OCI-LY7 (cell line): ENCODE results near the gene LHX4. TPM values are rescaled to one million over a fixed set of nuclear protein-coding genes. Genes with fewer than 3 reads are reported as not detected.

Experiments
- BruUV-seq: library from RNA; stranded (reverse); fragments of 400-500 nt; replicated peaks from 2 replicates; lab custom pipeline; 2021; lab: Mats Ljungman, UMichigan
- CTCF ChIA-PET: fragments of 300-600 bp; sonication (Branson Sonifier 250); formaldehyde crosslinking; loops from one replicate; lab custom pipeline; 2022; ENCODE audit warnings: antibody characterized with exemption; ENCODE audit not compliant: unreplicated experiment; lab: Charles Lee
- POLR2A ChIA-PET: fragments of 300-600 bp; sonication (Branson Sonifier 250); formaldehyde crosslinking; loops from one replicate; lab custom pipeline; 2022; ENCODE audit warnings: antibody characterized with exemption; lab: Charles Lee
- DNase-seq: peaks from one replicate; pipeline ENCODE4 v3.0.0-alpha.2; 2015; ENCODE audit warnings: low spot score
- H2AFZ ChIP-seq: fragments of 200-600 bp; sonication (generic), shearing (Covaris generic); 2 replicates; pipeline ENCODE4 v1.6.1; 2014; ENCODE audit warnings: mild to moderate bottlenecking, antibody characterized with exemption, low read length, moderate library complexity
- H3K27ac ChIP-seq: fragments of 200-600 bp; sonication (generic); 2 replicates; pipeline ENCODE4 v1.5.1; 2014; ENCODE audit warnings: mixed run types, low read depth, mild to moderate bottlenecking, moderate library complexity, low read length, inconsistent platforms; ENCODE audit not compliant: poor library complexity, severe bottlenecking
- H3K36me3 ChIP-seq: fragments of 200-600 bp; sonication (generic); 2 replicates; pipeline ENCODE4 v1.6.1; 2014; ENCODE audit warnings: mild to moderate bottlenecking, antibody characterized with exemption, low read length, moderate library complexity, mixed read lengths; ENCODE audit not compliant: insufficient read depth
- H3K4me1 ChIP-seq: fragments of 200-600 bp; sonication (generic); 2 replicates; pipeline ENCODE4 v1.5.1; 2014; ENCODE audit warnings: mild to moderate bottlenecking, low read length; ENCODE audit not compliant: insufficient read depth, poor library complexity, severe bottlenecking
- H3K4me2 ChIP-seq: fragments of 200-600 bp; sonication (generic); 2 replicates; pipeline ENCODE4 v1.6.1; 2014; ENCODE audit warnings: mild to moderate bottlenecking, low read length
- H3K4me3 ChIP-seq: fragments of 200-600 bp; sonication (generic); 2 replicates; pipeline ENCODE4 v1.5.1; 2014; ENCODE audit warnings: mild to moderate bottlenecking, low read depth, low read length; ENCODE audit not compliant: poor library complexity, severe bottlenecking
- H3K79me2 ChIP-seq: fragments of 200-600 bp; sonication (generic); 2 replicates; pipeline ENCODE4 v1.6.1; 2016; ENCODE audit warnings: low read depth, mild to moderate bottlenecking, low read length, moderate library complexity, mixed read lengths; ENCODE audit not compliant: insufficient read depth
- H3K9me2 ChIP-seq: fragments of 200-600 bp; sonication (generic); 2 replicates; pipeline ENCODE4 v1.6.1; 2016; ENCODE audit warnings: mild to moderate bottlenecking, low read length, mixed read lengths; ENCODE audit not compliant: insufficient read depth
- H3K9me3 ChIP-seq: fragments of 200-600 bp; sonication (generic); 2 replicates; pipeline ENCODE4 v1.6.1; 2014; ENCODE audit warnings: mild to moderate bottlenecking, mixed run types, low read length, mixed read lengths
- H4K20me1 ChIP-seq: fragments of 200-600 bp; sonication (generic); 2 replicates; pipeline ENCODE4 v1.6.1; 2014; ENCODE audit warnings: mild to moderate bottlenecking, antibody characterized with exemption, low read length, moderate library complexity, mixed read lengths; ENCODE audit not compliant: insufficient read depth
- CTCF ChIP-seq: fragments of 200-600 bp; sonication (generic); conservative IDR thresholded peaks from 2 replicates; pipeline ENCODE4 v1.5.1; 2014; ENCODE audit warnings: mild to moderate bottlenecking, antibody characterized with exemption, low read length, moderate library complexity, mixed read lengths
- EZH2phosphoT487 ChIP-seq: fragments of 200-600 bp; sonication (generic); IDR thresholded peaks from 2 replicates; pipeline ENCODE4 v1.6.1; 2018; ENCODE audit warnings: low read depth, borderline replicate concordance, mild to moderate bottlenecking, mixed run types, antibody characterized with exemption, low read length, moderate library complexity, mixed read lengths
- intact Hi-C: fragments of 100-400 bp; cut with micrococcal nuclease; formaldehyde crosslinking; loops from one replicate; pipeline ENCODE4 v1.10.0; 2022; ENCODE audit not compliant: unreplicated experiment
- total RNA-seq, 2 experiments: library from RNA; depleted of rRNA in 1 of 2; stranded (reverse); fragments of >200 nt in 1 of 2; shearing (Covaris generic) in 1 of 2; gene quantifications; 2 replicates each; pipeline ENCODE4 v1.2.3, GENCODE V29; 2014 to 2022

The LHX4 gene
- total RNA-seq, 2 experiments from 2014 or later, result 0.06 TPM; not detected in 1

DNA sequence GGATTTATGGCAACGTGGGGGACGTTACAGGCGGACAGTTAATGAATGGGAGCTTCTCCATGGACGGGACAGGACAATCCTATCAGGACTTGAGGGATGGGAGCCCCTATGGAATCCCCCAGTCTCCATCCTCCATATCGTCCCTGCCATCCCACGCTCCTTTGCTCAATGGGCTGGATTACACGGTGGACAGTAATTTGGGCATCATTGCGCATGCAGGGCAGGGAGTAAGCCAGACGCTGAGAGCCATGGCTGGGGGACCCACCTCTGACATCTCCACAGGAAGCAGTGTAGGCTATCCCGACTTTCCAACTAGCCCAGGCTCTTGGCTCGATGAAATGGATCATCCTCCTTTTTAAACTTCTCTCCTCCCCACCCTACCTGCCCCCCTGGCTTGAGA lies 44.2 kb downstream of the LHX4 start:
- no peak overlapping the region for H3K27ac ChIP-seq
- H3K79me2 ChIP-seq, result no peaks in the 10 kb centered on the region
- no peaks in the 10 kb centered on the region for H3K4me1 ChIP-seq
- DNase-seq, result no peak
- H2AFZ ChIP-seq, result no peak overlapping the region
- no peaks in the 10 kb centered on the region for H3K9me2 ChIP-seq
- H3K9me3 ChIP-seq, result no peaks in the 10 kb centered on the region
- no peak for TF ChIP-seq EZH2phosphoT487
- no peak for TF ChIP-seq CTCF
- CTCF ChIA-PET, result no interaction called here
- no TSS peak for BruUV-seq
- intact Hi-C loops, result no loop called here
- H3K36me3 ChIP-seq, result peaks cover 17% of the 10 kb centered on the region
- POLR2A ChIA-PET, result no interaction called here
- no peaks in the 10 kb centered on the region for H4K20me1 ChIP-seq
- H3K4me2 ChIP-seq, result no peak overlapping the region
- H3K4me3 ChIP-seq, result no peak overlapping the region

DNA sequence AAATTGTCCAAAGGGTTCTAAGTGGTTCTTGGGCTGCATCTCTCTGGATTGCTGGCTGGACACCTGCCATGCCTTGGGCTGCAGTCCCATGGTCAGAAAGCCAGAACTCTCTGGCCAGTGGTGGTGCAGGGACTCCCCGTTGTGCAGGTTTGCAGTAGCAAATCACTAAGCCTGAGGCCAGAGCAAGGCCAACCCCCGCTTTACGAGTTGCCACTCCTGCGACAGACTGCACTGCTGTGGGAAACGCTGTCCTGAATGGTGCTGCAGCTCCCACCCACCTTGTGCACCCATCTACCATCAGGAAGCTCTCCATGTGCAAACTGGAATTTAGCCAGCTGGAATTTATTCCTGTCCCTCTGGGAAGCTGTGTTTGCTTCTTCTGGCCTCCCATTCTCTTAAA lies 45.7 kb downstream of the LHX4 start:
- Histone ChIP-seq H4K20me1 (no peaks in the 10 kb centered on the region), H3K4me1 (no peaks in the 10 kb centered on the region), H3K4me2 (no peak overlapping the region), H2AFZ (no peak overlapping the region), H3K9me2 (no peaks in the 10 kb centered on the region), H3K9me3 (no peaks in the 10 kb centered on the region), H3K4me3 (no peak overlapping the region), H3K27ac (no peak overlapping the region), H3K79me2 (no peaks in the 10 kb centered on the region), H3K36me3 (peaks cover 17% of the 10 kb centered on the region)
- intact Hi-C loops, result no loop called here
- no TSS peak for BruUV-seq
- DNase-seq, result no peak
- ChIA-PET POLR2A (no interaction called here), CTCF (no interaction called here)
- TF ChIP-seq CTCF (no peak), EZH2phosphoT487 (no peak)

DNA sequence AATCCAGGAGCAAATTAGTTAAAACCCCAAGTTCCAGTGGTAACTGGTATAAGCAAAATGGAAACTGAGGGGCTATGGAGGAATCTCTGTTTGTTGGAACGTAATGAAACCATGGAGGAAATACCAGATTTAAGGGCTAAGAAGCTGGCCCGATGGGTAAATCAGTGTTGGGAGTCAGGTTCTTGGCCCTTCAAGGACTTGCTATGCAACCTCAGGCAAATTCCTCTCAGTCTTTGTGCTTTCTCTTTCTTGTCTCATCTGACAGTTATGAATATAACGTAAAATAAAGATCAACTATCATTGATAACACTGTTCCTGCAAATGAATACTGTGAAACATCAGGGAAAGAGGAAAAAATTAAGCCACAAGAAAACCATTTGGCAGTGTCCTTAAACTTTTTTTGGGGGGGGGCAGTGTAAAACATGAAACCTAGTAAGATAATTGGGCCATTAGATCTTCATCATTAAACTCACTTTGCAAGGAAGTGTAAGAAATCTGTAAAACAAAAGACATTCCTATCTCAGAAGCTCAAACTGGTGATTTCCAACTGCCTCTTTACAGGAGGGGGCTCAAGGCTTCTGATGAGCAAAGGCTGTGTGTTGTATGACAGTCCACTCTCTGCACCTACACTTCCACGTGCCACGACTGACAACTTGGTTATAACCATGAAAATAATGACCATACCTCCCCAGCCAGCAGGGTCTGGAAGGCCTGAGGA lies 47.6 kb downstream of the LHX4 start:
- POLR2A ChIA-PET, result interaction anchor here (0.7 kb wide), 1 partner anchor 208 kb away, joined by 3 read pairs; no protein-coding TSS in a partner anchor
- no TSS peak for BruUV-seq
- no peak overlapping the region for H2AFZ ChIP-seq
- no peak overlapping the region for H3K4me2 ChIP-seq
- H3K9me3 ChIP-seq, result no peaks in the 10 kb centered on the region
- H3K4me1 ChIP-seq, result no peaks in the 10 kb centered on the region
- H3K79me2 ChIP-seq, result no peaks in the 10 kb centered on the region
- no peak for DNase-seq
- TF ChIP-seq EZH2phosphoT487 (no peak), CTCF (no peak)
- H3K27ac ChIP-seq, result no peak overlapping the region
- peaks cover 17% of the 10 kb centered on the region for H3K36me3 ChIP-seq
- CTCF ChIA-PET, result no interaction called here
- no peaks in the 10 kb centered on the region for H4K20me1 ChIP-seq
- intact Hi-C loops, result no loop called here
- no peaks in the 10 kb centered on the region for H3K9me2 ChIP-seq
- H3K4me3 ChIP-seq, result no peak overlapping the region
